ENCODE measurements around the gene SPAG5. TPM values are rescaled to one million over a fixed set of nuclear protein-coding genes. Genes with fewer than 3 reads are reported as not detected.

The SPAG5 gene
- total RNA-seq, 1 experiment from 2014 or later: 33.5 TPM

DNA sequence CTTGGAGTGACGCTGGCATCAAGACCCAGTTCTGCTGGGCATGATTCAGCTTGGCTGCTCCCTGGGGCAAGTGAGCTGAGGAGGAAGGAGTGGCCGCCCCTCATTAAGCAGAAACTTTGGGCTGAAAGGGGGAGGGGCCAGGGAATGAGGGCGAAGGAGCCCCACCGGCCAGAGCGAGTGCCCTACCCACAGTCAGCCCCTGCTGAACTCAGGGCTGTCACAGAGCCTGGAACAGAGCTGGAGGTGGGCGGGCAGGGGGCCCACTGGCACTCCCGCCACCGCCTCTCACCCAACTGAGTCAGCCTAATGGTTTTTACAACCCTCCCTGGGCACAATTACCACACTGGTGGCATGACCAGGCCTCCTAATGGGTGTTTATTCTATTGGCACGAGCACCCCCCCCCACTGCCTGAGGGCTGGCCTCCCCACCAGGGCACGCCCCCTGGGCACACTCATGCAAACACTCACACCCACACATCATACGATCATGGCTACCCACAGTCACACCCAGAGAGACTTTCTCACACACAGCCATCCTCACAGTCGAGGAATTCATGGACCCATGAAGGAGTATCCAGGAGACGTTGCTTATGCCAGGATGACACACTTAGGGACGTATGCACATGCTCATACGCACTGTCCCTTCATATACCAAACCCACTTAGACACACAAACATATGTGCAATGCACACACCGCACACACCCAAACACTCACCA is 65.6 kb downstream of the SPAG5 start:
- in situ Hi-C loops (cut with HindIII; ENCODE audit: low pct_unique_long_range_greater_than_20kb, low sequenced_read_pairs): no loop called here

DNA sequence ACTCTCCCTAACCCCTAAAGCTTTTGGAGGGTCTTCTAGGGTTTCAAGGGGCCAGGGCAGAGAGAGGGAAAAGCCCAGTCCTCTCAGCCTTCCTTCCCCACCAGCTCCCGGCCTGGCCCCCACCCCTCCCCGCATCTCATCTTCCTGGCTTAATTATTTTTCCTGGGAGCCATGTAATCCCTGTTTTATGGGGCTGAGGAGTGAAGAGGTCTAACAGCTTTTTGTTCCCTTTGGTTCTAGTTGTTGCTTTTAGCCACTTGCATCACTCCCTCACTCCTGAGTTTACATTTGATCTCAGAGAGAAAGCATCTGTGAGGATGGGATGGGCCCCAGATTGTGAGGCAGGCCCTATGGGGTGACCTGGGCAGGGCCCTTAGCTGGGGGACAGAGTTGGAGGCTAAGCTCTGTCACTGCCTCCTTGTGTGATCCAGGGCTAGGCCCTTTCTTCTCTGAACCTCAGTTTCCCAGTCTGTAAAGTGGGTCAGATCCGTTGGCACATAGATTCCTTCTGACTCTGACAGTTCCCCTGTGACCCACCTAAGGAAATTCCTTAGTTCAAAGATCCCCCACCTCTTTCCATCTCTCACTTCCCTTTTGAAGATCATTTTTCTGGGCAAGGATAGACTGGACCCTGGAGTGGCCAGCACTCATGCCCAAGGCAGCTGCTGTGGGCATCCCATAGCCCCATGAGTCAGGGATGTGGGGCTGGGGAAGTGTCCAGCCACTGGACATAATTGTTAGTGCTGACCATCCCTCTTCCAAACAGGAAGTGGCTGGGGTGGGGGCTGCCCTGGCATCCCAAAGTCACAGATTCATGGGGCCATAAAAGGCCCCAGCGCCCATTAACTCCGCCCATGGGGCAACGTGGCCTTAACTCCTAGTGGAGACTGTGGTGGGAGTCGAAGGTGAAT is 66.5 kb downstream of the SPAG5 start:
- in situ Hi-C loops (cut with HindIII; ENCODE audit: low pct_unique_long_range_greater_than_20kb, low sequenced_read_pairs): no loop called here
- no peak for DNase-seq (ENCODE audit: low read depth, low spot score)

More for the DNA sequence above, 65.6 kb downstream of the SPAG5 start:
- DNase-seq (ENCODE audit: low read depth, low spot score): no peak

DNA sequence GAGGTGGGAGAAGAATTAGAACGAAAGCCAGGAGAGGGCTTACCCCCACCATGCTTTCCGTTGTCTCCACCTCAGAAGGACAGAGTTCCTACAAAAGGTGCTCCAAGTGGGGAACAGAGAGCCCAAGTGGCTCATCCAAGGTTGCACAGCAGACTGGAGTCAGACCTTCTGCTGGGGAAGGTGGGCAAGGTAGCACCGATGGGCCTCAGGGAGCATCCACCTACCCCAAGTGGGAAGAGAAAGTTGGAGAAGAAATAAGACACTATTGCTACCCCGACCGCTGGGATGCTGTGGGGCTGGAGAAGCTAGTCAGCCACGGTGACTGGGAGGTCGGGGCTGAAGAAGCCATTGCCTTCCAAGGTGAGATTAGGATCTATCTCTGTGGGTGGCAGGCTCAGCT is 67.9 kb downstream of the SPAG5 start:
- no peak for DNase-seq (ENCODE audit: low read depth, low spot score)
- in situ Hi-C loops (cut with HindIII; ENCODE audit: low pct_unique_long_range_greater_than_20kb, low sequenced_read_pairs): no loop called here

- in situ Hi-C loops (cut with HindIII; ENCODE audit: low pct_unique_long_range_greater_than_20kb, low sequenced_read_pairs): no loop called here
Observed at GRCh38 chr17:28530250-28530649, 68.6 kb downstream of the SPAG5 start.

DNA sequence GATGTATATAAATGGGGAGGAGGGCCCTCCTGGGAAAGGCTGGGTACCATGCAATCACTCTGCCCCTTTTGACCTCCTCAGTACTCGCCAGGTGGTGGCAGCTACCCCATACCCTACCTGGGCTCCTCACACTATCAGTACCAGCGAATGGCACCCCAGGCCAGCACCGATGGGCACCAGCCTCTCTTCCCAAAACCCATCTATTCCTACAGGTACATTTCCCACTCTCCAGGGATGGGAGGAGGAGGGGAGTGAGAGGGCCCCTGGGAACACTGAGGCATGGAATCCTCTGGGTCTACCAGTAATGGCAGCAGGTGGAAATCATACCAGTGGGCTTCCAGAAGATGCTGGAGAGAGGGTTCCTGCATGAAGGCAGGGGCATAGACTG is 69.8 kb downstream of the SPAG5 start:
- in situ Hi-C loops (cut with HindIII; ENCODE audit: low pct_unique_long_range_greater_than_20kb, low sequenced_read_pairs): no loop called here
- DNase-seq (ENCODE audit: low read depth, low spot score): no peak

More at GRCh38 chr17:28530250-28530649, 68.6 kb downstream of the SPAG5 start:
- DNase-seq (ENCODE audit: low read depth, low spot score): no peak

DNA sequence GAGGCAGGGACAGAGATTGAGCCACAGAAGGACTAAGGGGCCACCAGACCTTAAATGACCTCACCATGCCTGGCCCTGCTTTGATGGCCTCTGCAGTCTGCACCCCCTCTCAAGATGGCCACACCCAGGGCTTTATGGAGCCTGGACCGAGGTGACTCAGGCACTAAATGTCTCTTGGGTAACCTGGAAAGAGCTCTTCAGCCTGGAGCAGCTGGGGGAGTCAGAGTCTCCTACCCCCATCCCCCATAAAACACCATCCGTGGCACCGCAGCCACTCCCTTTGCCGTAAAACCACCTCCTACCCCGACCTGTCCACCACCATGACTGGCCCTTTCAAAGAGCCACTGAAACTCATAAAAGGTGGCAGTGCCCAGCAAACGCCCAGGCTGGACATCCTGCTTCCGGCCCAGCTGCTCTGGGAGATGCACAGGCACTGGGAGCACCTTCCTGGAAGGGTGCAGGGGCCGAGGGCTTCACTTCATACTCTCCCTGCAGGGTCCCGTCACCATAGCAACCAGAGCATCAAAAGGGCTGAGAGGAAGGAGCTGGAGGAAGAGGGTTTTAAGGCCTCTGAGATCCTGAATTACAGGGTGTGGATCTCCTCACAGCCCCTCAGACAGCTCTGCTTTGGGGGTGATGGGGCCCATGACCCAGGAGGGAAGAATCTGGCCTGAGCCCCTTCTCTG is 70.4 kb downstream of the SPAG5 start:
- DNase-seq (ENCODE audit: low read depth, low spot score): no peak
- in situ Hi-C loops (cut with HindIII; ENCODE audit: low pct_unique_long_range_greater_than_20kb, low sequenced_read_pairs): no loop called here

DNA sequence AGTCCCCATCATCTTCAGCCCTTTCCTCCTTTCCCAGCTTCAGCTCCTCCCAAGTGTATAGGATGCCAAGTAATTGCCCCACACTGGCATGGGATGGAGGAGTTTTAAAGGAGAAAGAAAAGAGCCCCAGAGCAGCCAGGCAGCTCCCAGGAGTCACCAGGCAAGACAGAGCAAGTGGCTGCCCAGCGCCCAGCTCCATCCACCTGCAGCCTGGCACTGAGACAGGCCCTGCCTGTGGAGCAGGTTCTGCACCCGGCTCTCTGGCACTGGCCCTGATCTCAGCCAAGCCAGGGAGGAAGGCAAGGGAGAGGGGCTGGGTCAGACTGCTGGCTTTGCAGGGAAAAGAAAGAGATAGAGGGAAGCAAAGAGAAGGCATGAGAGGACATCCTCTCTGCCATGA is 71.0 kb downstream of the SPAG5 start:
- in situ Hi-C loops (cut with HindIII; ENCODE audit: low pct_unique_long_range_greater_than_20kb, low sequenced_read_pairs): no loop called here
- DNase-seq (ENCODE audit: low read depth, low spot score): no peak

Other genes with a start within 250 kb of the SPAG5 start
- 135 and 143 TPM in 2 replicates for gene POLDIP2, start 241.5 kb downstream of the SPAG5 start, total RNA-seq (2014; rRNA removed; shearing (Covaris generic))
- not detected in 2 replicates for gene SEBOX, start 233.8 kb downstream of the SPAG5 start, total RNA-seq (2014; rRNA removed; shearing (Covaris generic))
- gene VTN, start 228.7 kb downstream of the SPAG5 start, total RNA-seq (2014; rRNA removed; shearing (Covaris generic)): 0.24 and 0.32 TPM in 2 replicates
- 4.1 and 5.1 TPM in 2 replicates for gene SARM1, start 227.3 kb downstream of the SPAG5 start, total RNA-seq (2014; rRNA removed; shearing (Covaris generic))
- gene SLC46A1, start 192.8 kb downstream of the SPAG5 start, total RNA-seq (2014; rRNA removed; shearing (Covaris generic)): 17.3 and 18.0 TPM in 2 replicates
- gene SLC13A2, start 125.4 kb downstream of the SPAG5 start, total RNA-seq (2014; rRNA removed; shearing (Covaris generic)): not detected in 2 replicates
- gene FOXN1, start 92.7 kb downstream of the SPAG5 start, total RNA-seq (2014; rRNA removed; shearing (Covaris generic)): not detected in 2 replicates
- gene UNC119, start 46.4 kb downstream of the SPAG5 start, total RNA-seq (2014; rRNA removed; shearing (Covaris generic)): 38.8 and 45.0 TPM in 2 replicates
- gene PIGS, start 27.5 kb downstream of the SPAG5 start, total RNA-seq (2014; rRNA removed; shearing (Covaris generic)): 45.4 and 46.6 TPM in 2 replicates
- 22.5 and 24.2 TPM in 2 replicates for gene ALDOC, start 22.1 kb downstream of the SPAG5 start, total RNA-seq (2014; rRNA removed; shearing (Covaris generic))
- 3.4 and 4.8 TPM in 2 replicates for gene RSKR, start 15.2 kb upstream of the SPAG5 start, total RNA-seq (2014; rRNA removed; shearing (Covaris generic))
- gene BLTP2, start 46.1 kb upstream of the SPAG5 start, total RNA-seq (2014; rRNA removed; shearing (Covaris generic)): 146 and 160 TPM in 2 replicates
- 61.3 and 66.1 TPM in 2 replicates for gene SDF2, start 62.9 kb upstream of the SPAG5 start, total RNA-seq (2014; rRNA removed; shearing (Covaris generic))
- gene SUPT6H, start 63.2 kb upstream of the SPAG5 start, total RNA-seq (2014; rRNA removed; shearing (Covaris generic)): 38.6 and 47.1 TPM in 2 replicates
- 0.16 TPM in 1 of 2 replicates, not detected in the other for gene PROCA1, start 112.9 kb upstream of the SPAG5 start, total RNA-seq (2014; rRNA removed; shearing (Covaris generic))
- gene RAB34, start 118.8 kb upstream of the SPAG5 start, total RNA-seq (2014; rRNA removed; shearing (Covaris generic)): 89.9 and 93.4 TPM in 2 replicates
- gene RPL23A, start 121.0 kb upstream of the SPAG5 start, total RNA-seq (2014; rRNA removed; shearing (Covaris generic)): 965 and 1,109 TPM in 2 replicates
- 12.0 and 17.3 TPM in 2 replicates for gene TLCD1, start 127.2 kb upstream of the SPAG5 start, total RNA-seq (2014; rRNA removed; shearing (Covaris generic))
- gene NEK8, start 129.8 kb upstream of the SPAG5 start, total RNA-seq (2014; rRNA removed; shearing (Covaris generic)): 1.8 and 2.1 TPM in 2 replicates
- gene TRAF4, start 145.0 kb upstream of the SPAG5 start, total RNA-seq (2014; rRNA removed; shearing (Covaris generic)): 72.8 and 76.2 TPM in 2 replicates
- gene FAM222B, start 243.8 kb upstream of the SPAG5 start, total RNA-seq (2014; rRNA removed; shearing (Covaris generic)): 11.3 and 14.7 TPM in 2 replicates